SK-N-SH (cell line): ENCODE results near the gene PXDC1. TPM values are rescaled to one million over a fixed set of nuclear protein-coding genes. Genes with fewer than 3 reads are reported as not detected.

Experiments used
- CTCF ChIA-PET: fragments of 300-600, 350-600 bp; formaldehyde crosslinking; extraction: SDS; loops from one replicate; lab custom pipeline; 2021; lab: Yijun Ruan, JAX
- POLR2A ChIA-PET: fragments of 350-600 bp; sonication (Branson Sonifier 250); formaldehyde crosslinking; extraction: SDS; loops from one replicate; lab custom pipeline; 2020; ENCODE audit warnings: antibody characterized with exemption, inconsistent platforms; lab: Yijun Ruan, JAX
- DNase-seq: peaks from one replicate; pipeline ENCODE4 v3.0.0; 2012
- H2AFZ ChIP-seq: fragments of 200-600 bp; sonication (generic); 2 replicates; pipeline ENCODE4 v1.8.1; 2016; ENCODE audit warnings: antibody characterized with exemption, mild to moderate bottlenecking, low read depth
- H3F3A ChIP-seq: fragments of 200-600 bp; sonication (generic); replicated peaks from 2 replicates; pipeline ENCODE3; 2016; ENCODE audit warnings: antibody characterized with exemption, mild to moderate bottlenecking; ENCODE audit not compliant: insufficient read depth
- H3K27ac ChIP-seq, 2 experiments: fragments of 200-500 bp in 1 of 2; fragments of 200-600 bp in 1 of 2; sonication (Bioruptor generic) in 1 of 2; sonication (generic), shearing (Covaris generic) in 1 of 2; 2 replicates each; pipeline versions ENCODE4 v1.5.1 to v1.6.1; 2014 to 2016; ENCODE audit warnings: low read depth in 2 of 2, inconsistent platforms in 1 of 2, low read length in 1 of 2, mild to moderate bottlenecking in 1 of 2, mixed read lengths in 1 of 2
- H3K27me3 ChIP-seq: fragments of 200-600 bp; sonication (generic), shearing (Covaris generic); 2 replicates; pipeline ENCODE4 v1.6.1; 2016; ENCODE audit warnings: mixed run types; ENCODE audit not compliant: insufficient read depth
- H3K36me3 ChIP-seq, 2 experiments: fragments of 200-500 bp in 1 of 2; fragments of 200-600 bp in 1 of 2; sonication (Bioruptor generic) in 1 of 2; sonication (generic) in 1 of 2; replicated peaks in 1 of 2; 2 replicates each; pipeline versions ENCODE3 to v1.5.1; 2014 to 2016; ENCODE audit warnings: low read length in 1 of 2, mild to moderate bottlenecking in 1 of 2; ENCODE audit not compliant: insufficient read depth in 2 of 2, control insufficient read depth in 1 of 2
- H3K4me1 ChIP-seq, 2 experiments: fragments of 200-500 bp in 1 of 2; fragments of 200-600 bp in 1 of 2; sonication (Bioruptor generic) in 1 of 2; sonication (generic), shearing (Covaris generic) in 1 of 2; 2 replicates each; pipeline versions ENCODE4 v1.5.1 to v1.6.1; 2014 to 2016; ENCODE audit warnings: low read depth in 1 of 2, low read length in 1 of 2, mixed run types in 1 of 2; ENCODE audit not compliant: insufficient read depth in 2 of 2, control insufficient read depth in 1 of 2
- H3K4me2 ChIP-seq: fragments of 200-600 bp; sonication (generic), shearing (Covaris generic); 2 replicates; pipeline ENCODE4 v1.6.1; 2017; ENCODE audit warnings: mixed run types
- H3K4me3 ChIP-seq, 2 experiments: fragments of 200-500 bp in 1 of 2; fragments of 200-600 bp in 1 of 2; sonication (Bioruptor generic) in 1 of 2; sonication (generic), shearing (Covaris generic) in 1 of 2; 2 replicates each; pipeline versions ENCODE4 v1.5.1 to v1.8.1; 2014 to 2016; ENCODE audit warnings: low read depth in 2 of 2, inconsistent platforms in 1 of 2, low read length in 1 of 2, mild to moderate bottlenecking in 1 of 2, mixed read lengths in 1 of 2, moderate library complexity in 1 of 2
- H3K79me2 ChIP-seq: fragments of 200-600 bp; sonication (generic); 2 replicates; pipeline ENCODE4 v1.8.1; 2017; ENCODE audit warnings: mild to moderate bottlenecking; ENCODE audit not compliant: insufficient read depth
- H3K9ac ChIP-seq: fragments of 200-600 bp; sonication (generic); 2 replicates; pipeline ENCODE4 v1.6.1; 2017; ENCODE audit warnings: mixed run types
- H3K9me2 ChIP-seq: fragments of 200-600 bp; sonication (generic); 2 replicates; pipeline ENCODE4 v1.6.1; 2017; ENCODE audit warnings: mixed run types
- H3K9me3 ChIP-seq: fragments of 200-600 bp; sonication (generic); 2 replicates; pipeline ENCODE4 v1.6.1; 2017; ENCODE audit warnings: mixed run types, mild to moderate bottlenecking, moderate library complexity
- H4K20me1 ChIP-seq: fragments of 200-600 bp; sonication (generic); 2 replicates; pipeline ENCODE4 v1.6.1; 2017; ENCODE audit warnings: mild to moderate bottlenecking, mixed run types; ENCODE audit not compliant: insufficient read depth
- CHD2 ChIP-seq: fragments of 150-350 bp; IDR thresholded peaks from 2 replicates; pipeline ENCODE4 v1.6.1; 2018; ENCODE audit warnings: low read length; ENCODE audit not compliant: partially characterized antibody
- ELF1 ChIP-seq: IDR thresholded peaks from 2 replicates; pipeline ENCODE4 v1.4.0; 2012
- EP300 ChIP-seq, 2 experiments: IDR thresholded peaks; 2 replicates each; pipeline versions ENCODE4 v1.4.0 to v1.6.1; 2012; ENCODE audit warnings: borderline replicate concordance in 1 of 2, low read depth in 1 of 2, low read length in 1 of 2
- EZH2phosphoT487 ChIP-seq: fragments of 200-600 bp; sonication (generic); IDR thresholded peaks from 2 replicates; pipeline ENCODE4 v1.6.1; 2017; ENCODE audit warnings: low read depth, mixed run types, mild to moderate bottlenecking, antibody characterized with exemption, moderate library complexity, borderline replicate concordance
- FOXJ3 ChIP-seq: sonication (generic); formaldehyde crosslinking; IDR thresholded peaks from 2 replicates; pipeline ENCODE4 v1.5.1; 2020; ENCODE audit warnings: mild to moderate bottlenecking, missing genetic modification reagents
- FOXM1 ChIP-seq: IDR thresholded peaks from 2 replicates; pipeline ENCODE4 v1.4.0; 2012; ENCODE audit warnings: low read depth, mild to moderate bottlenecking
- GABPA ChIP-seq: IDR thresholded peaks from 2 replicates; pipeline ENCODE4 v1.4.0; 2012; ENCODE audit warnings: low read depth, mild to moderate bottlenecking
- JUND ChIP-seq: IDR thresholded peaks from 2 replicates; pipeline ENCODE4 v1.4.0; 2012
- PBX3 ChIP-seq: IDR thresholded peaks from 2 replicates; pipeline ENCODE4; 2012
- POLR2AphosphoS5 ChIP-seq: IDR thresholded peaks from 2 replicates; pipeline ENCODE4 v1.6.1; 2012; ENCODE audit warnings: low read depth, low read length
- RAD21 ChIP-seq: IDR thresholded peaks from 2 replicates; pipeline ENCODE4 v1.6.1; 2012; ENCODE audit warnings: mild to moderate bottlenecking, low read length
- RCOR1 ChIP-seq: fragments of 150-350 bp; IDR thresholded peaks from 2 replicates; pipeline ENCODE4 v1.6.1; 2017; ENCODE audit warnings: antibody characterized with exemption, low read length
- REST ChIP-seq: IDR thresholded peaks from 2 replicates; pipeline ENCODE4 v1.6.1; 2012; ENCODE audit warnings: mild to moderate bottlenecking, low read depth, low read length, moderate library complexity
- SIN3A ChIP-seq: IDR thresholded peaks from 2 replicates; pipeline ENCODE4 v1.6.1; 2012; ENCODE audit warnings: low read depth, mild to moderate bottlenecking, low read length, moderate library complexity, borderline replicate concordance
- TAF1 ChIP-seq: IDR thresholded peaks from 2 replicates; pipeline ENCODE4 v1.6.1; 2012; ENCODE audit warnings: low read depth, mild to moderate bottlenecking, low read length, moderate library complexity, borderline replicate concordance
- TCF12 ChIP-seq: IDR thresholded peaks from 2 replicates; pipeline ENCODE4 v1.4.0; 2012
- TEAD4 ChIP-seq: IDR thresholded peaks from 2 replicates; pipeline ENCODE4 v1.4.0; 2012; ENCODE audit warnings: mild to moderate bottlenecking, borderline replicate concordance; ENCODE audit not compliant: insufficient read depth
- USF1 ChIP-seq: IDR thresholded peaks from 2 replicates; pipeline ENCODE4 v1.4.0; 2012; ENCODE audit warnings: low read depth, borderline replicate concordance
- WGBS: methylation state at CpG from one replicate; pipeline ENCODE4 v1.1.6; 2017; ENCODE audit warnings: low lambda C conversion rate; 5-methylcytosine and 5-hydroxymethylcytosine counted together
- polyA plus RNA-seq, 3 experiments: library from polyadenylated mRNA; depleted of rRNA; stranded (reverse); fragments of >200 nt; gene quantifications; 2 replicates each; pipeline ENCODE4 v1.2.3, GENCODE V29; 2012

PXDC1 gene
- polyA plus RNA-seq, 1 of the 3 experiments (the other 2 are of a cell fraction): 14.1 TPM

- H3K79me2 ChIP-seq: no peaks in the 10 kb centered on the region
- H3K27me3 ChIP-seq: no peaks in the 10 kb centered on the region
- no peak overlapping the region for H3K4me2 ChIP-seq
- POLR2A ChIA-PET: no interaction called here
- CTCF ChIA-PET: interaction anchor here (1.5 kb wide), 1 partner anchor 153 kb away, joined by 3 read pairs; no protein-coding TSS in a partner anchor
- TF ChIP-seq SIN3A: no peak
- no peak for TF ChIP-seq RCOR1
- TF ChIP-seq TAF1: no peak
- TF ChIP-seq USF1: no peak
- no peak for TF ChIP-seq JUND
- no peak for TF ChIP-seq CHD2
- TF ChIP-seq, all 33 proteins: peak for 0
- no peak overlapping the region for H3K27ac ChIP-seq
- DNase-seq: no peak
- no peak overlapping the region for H2AFZ ChIP-seq
- peaks cover 4% of the 10 kb centered on the region for H3F3A ChIP-seq
- H3K9ac ChIP-seq: no peak overlapping the region
- no peaks in the 10 kb centered on the region for H3K9me2 ChIP-seq
- no peaks in the 10 kb centered on the region for H3K9me3 ChIP-seq
- H3K4me1 ChIP-seq: no peaks in the 10 kb centered on the region; a peak in 1 of 4 replicates
- H3K36me3 ChIP-seq: no peaks in the 10 kb centered on the region
- H4K20me1 ChIP-seq: no peaks in the 10 kb centered on the region
- no peak overlapping the region for H3K4me3 ChIP-seq
- 97% methylated on average over 6 of the region's 6 CpGs for WGBS
These were observed 28.0 kb upstream of the PXDC1 start for GRCh38 chr6:3779574-3779849.

GRCh38 chr6:3778701-3779573 lies 27.4 kb upstream of the PXDC1 start:
- TF ChIP-seq ELF1 (no peak), EP300 (IDR thresholded peaks at IDR 0.05; ENCODE audit: borderline replicate concordance in 1 of 2, low read depth in 1 of 2, low read length in 1 of 2) (no peak), REST (no peak), FOXM1 (no peak), FOXJ3 (CRISPR knock-in tag) (no peak), SIN3A (no peak), USF1 (no peak), TAF1 (no peak), EZH2phosphoT487 (no peak), RAD21 (no peak), CHD2 (no peak), POLR2AphosphoS5 (no peak), TEAD4 (no peak), GABPA (no peak), PBX3 (no peak), JUND (no peak), TCF12 (no peak), RCOR1 (no peak)
- no peak overlapping the region for H3K27ac ChIP-seq
- CTCF ChIA-PET: interaction anchor here (1.5 kb wide), 1 partner anchor 154 kb away, joined by 3 read pairs; no protein-coding TSS in a partner anchor

More at GRCh38 chr6:3778701-3779573, 27.4 kb upstream of the PXDC1 start:
- WGBS: 94% methylated on average over 11 of the region's 11 CpGs
- Histone ChIP-seq H2AFZ (no peak overlapping the region), H3K4me3 (no peak overlapping the region), H3K4me2 (no peak overlapping the region), H3K27me3 (no peaks in the 10 kb centered on the region), H3K9ac (no peak overlapping the region), H3K79me2 (no peaks in the 10 kb centered on the region), H4K20me1 (no peaks in the 10 kb centered on the region), H3K9me2 (no peaks in the 10 kb centered on the region), H3K36me3 (no peaks in the 10 kb centered on the region), H3F3A (peaks cover 4% of the 10 kb centered on the region), H3K4me1 (no peaks in the 10 kb centered on the region; a peak in 2 of 4 replicates), H3K9me3 (no peaks in the 10 kb centered on the region)
- DNase-seq: no peak
- POLR2A ChIA-PET: no interaction called here
